Fibroblast of the aortic adventitia (primary cell): ENCODE data around the gene ASB13. TPM values are rescaled to one million over a fixed set of nuclear protein-coding genes. Genes with fewer than 3 reads are reported as not detected.

ENCODE experiments used
- DNase-seq: peaks from one replicate; pipeline ENCODE4 v3.0.0-alpha.2; 2010; ENCODE audit warnings: low read depth
- H3K4me3 ChIP-seq: 2 replicates; pipeline ENCODE4 v1.5.1; 2011; ENCODE audit warnings: low read depth, mild to moderate bottlenecking, control low read depth, low read length, moderate library complexity
- CTCF ChIP-seq: IDR thresholded peaks from 2 replicates; pipeline ENCODE4 v1.5.1; 2011; ENCODE audit warnings: mild to moderate bottlenecking, low read length, control low read depth, inconsistent platforms; ENCODE audit not compliant: insufficient read depth
- total RNA-seq: library from RNA; depleted of rRNA; stranded (reverse); fragments of >200 nt; gene quantifications from 2 replicates; pipeline ENCODE4 v1.2.3, GENCODE V29; 2012; ENCODE audit warnings: low replicate concordance

ASB13 gene
- total RNA-seq, 1 donor: 8.4 TPM

DNA sequence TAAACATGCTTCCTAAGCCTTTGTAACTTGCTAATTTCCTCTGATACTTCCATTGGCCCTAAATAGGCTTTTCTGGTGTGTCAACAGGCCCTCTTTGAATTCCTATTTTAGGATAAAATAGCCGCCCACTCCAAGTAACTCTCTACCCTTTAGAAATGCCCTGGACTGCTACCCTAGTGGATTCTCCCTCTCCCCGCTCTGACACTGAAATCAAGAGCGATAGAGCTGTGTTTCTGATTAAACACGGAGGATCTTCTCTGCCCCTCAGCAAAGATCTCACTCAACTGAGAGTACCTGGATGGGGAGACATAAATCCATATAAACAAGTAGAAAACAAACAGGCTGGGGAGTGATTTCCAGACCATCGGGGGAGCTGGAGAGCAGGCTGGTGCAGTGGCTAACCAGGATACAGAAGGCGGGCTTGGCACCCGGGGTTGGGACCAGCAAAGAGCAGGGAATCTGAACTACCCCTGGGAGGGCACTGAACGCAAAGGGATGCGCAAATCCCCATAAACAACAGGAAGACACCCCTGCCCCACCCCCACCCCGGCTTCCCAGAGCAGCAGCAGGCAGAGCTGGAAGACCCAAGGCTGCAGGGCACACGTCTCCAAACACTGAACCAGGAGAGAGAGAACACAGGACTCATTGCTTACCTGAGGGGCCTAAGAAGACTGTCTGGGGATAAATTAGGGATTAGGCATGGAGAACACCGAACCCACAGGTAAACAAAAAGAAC lies 2.5 kb downstream of the ASB13 start:
- no peak overlapping the region for H3K4me3 ChIP-seq
- DNase-seq: no peak
- no peak for TF ChIP-seq CTCF

GRCh38 chr10:5662708-5663579 lies 3.5 kb downstream of the ASB13 start:
- no peak overlapping the region for H3K4me3 ChIP-seq
- no peak for TF ChIP-seq CTCF
- no peak for DNase-seq

DNA sequence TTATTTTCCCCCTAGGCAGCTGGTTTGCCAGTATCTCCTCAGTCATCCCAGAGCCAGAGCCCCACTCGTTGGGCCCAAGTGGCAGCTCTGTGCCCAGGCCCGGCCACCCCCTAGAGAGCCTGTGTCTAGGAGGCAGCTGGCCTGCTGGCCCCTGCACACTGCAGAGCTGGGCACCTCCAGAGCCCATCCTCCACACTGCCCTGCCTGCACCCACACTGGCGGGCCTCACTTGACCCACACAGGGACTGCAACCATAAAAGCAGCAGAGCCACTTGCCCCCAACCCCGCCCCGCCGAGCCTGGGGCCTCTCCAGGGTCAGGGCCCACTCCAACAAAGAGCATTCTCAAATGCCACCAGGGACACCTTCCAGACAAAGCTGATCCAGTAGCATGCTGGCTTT lies 5.4 kb downstream of the ASB13 start:
- TF ChIP-seq CTCF: no peak
- H3K4me3 ChIP-seq: no peak overlapping the region
- no peak for DNase-seq

DNA sequence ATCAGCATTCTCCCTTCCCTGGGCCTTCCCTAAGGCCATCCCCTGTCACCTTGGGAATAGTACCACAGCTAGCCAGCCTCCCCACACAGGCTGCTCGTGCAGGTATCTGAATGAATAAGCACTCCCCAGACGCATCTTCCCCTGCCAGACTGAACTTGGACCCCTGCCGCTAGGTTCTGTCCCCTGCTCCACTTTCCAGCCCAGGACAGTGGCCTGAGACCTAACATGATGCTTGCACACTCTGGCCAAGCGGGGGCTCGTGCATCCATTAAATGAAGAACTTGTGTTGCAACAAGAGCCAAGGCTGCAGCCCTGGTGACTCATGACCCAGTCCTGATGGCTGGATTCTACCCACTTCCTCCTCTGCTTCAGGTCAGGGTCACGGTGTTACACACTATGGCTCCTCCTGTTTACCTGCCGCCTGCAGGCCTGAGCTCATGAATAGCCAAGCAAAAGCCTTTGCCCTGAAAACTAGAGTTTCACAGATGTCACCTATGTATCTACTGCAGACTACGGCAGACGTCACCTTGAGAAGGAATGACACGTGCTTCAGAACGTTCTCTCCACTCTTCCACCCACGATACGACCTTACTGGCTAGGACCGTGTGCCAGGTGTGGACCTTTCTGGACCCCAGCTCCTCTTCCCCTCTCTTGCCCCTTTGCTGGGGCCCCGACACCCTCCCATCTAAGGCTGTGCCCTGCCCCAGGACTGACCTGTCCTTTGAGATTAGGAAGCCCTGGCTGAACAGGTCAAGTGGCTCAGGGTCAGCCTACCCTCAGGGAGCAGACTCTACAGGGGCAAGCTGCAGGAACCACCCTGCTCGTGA lies 6.5 kb downstream of the ASB13 start:
- peak; percentile 43 for DNase-seq
- no peak overlapping the region for H3K4me3 ChIP-seq
- no peak for TF ChIP-seq CTCF

- DNase-seq: no peak
- no peak overlapping the region for H3K4me3 ChIP-seq
- no peak for TF ChIP-seq CTCF
Measured at GRCh38 chr10:5658871-5659618, 7.3 kb downstream of the ASB13 start.
